Bronchial epithelial cell (primary cell): ENCODE results near the gene QSER1. TPM values are rescaled to one million over a fixed set of nuclear protein-coding genes. Genes with fewer than 3 reads are reported as not detected.

Experiments
- DNase-seq: peaks from one replicate; pipeline ENCODE4 v3.0.0-alpha.2; 2010; ENCODE audit warnings: low read depth
- FAIRE-seq: peaks from 2 replicates; lab custom pipeline; 2011; peaks lifted over from hg19 to GRCh38; lab: Jason Lieb, UNC
- H3K27me3 ChIP-seq: 2 replicates; pipeline ENCODE4 v1.5.1; 2011; ENCODE audit warnings: low read length; ENCODE audit not compliant: control insufficient read depth, insufficient read depth
- H3K36me3 ChIP-seq: 2 replicates; pipeline ENCODE4 v1.5.1; 2011; ENCODE audit warnings: low read length; ENCODE audit not compliant: control insufficient read depth, insufficient read depth
- H3K4me3 ChIP-seq: 2 replicates; pipeline ENCODE4 v1.5.1; 2011; ENCODE audit warnings: mild to moderate bottlenecking, low read depth, low read length, control low read depth
- total RNA-seq: library from RNA; depleted of rRNA; stranded (reverse); fragments of >200 nt; gene quantifications from 2 replicates; pipeline ENCODE4 v1.2.1, GENCODE V29; 2014
- TF ChIP-seq, protein P1 (sequence below): IDR thresholded peaks from 2 replicates; pipeline ENCODE4 v1.5.1; 2011; ENCODE audit warnings: mild to moderate bottlenecking, moderate library complexity, low read length, control low read depth, inconsistent platforms; ENCODE audit not compliant: insufficient read depth, severe bottlenecking

The QSER1 gene
- total RNA-seq, 1 donor from 2014 or later = 11.1 TPM

DNA sequence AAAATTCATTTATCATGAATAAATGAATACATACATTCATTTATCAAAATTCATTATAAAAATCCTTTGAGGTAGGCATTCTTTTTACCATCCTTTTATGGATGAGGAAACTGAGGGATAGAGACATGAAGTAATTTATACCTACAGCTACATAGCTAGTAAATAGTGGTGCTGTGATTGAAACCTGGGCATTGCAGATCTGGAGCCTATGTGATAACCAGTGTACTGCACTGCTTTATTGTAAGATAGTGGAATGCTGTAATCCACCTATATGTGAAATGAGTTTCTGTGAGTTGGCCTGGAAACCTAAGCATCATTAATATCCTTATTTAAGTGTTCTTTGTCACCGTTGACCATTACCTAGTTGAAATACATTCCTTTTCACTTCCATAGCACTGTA lies 4.5 kb downstream of the QSER1 start:
- FAIRE-seq (no peak), DNase-seq (no peak)
- Histone ChIP-seq H3K36me3 (no peaks in the 10 kb centered on the region), H3K27me3 (no peaks in the 10 kb centered on the region), H3K4me3 (no peak overlapping the region)
- TF ChIP-seq, protein P1, sequence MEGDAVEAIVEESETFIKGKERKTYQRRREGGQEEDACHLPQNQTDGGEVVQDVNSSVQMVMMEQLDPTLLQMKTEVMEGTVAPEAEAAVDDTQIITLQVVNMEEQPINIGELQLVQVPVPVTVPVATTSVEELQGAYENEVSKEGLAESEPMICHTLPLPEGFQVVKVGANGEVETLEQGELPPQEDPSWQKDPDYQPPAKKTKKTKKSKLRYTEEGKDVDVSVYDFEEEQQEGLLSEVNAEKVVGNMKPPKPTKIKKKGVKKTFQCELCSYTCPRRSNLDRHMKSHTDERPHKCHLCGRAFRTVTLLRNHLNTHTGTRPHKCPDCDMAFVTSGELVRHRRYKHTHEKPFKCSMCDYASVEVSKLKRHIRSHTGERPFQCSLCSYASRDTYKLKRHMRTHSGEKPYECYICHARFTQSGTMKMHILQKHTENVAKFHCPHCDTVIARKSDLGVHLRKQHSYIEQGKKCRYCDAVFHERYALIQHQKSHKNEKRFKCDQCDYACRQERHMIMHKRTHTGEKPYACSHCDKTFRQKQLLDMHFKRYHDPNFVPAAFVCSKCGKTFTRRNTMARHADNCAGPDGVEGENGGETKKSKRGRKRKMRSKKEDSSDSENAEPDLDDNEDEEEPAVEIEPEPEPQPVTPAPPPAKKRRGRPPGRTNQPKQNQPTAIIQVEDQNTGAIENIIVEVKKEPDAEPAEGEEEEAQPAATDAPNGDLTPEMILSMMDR = no peak

DNA sequence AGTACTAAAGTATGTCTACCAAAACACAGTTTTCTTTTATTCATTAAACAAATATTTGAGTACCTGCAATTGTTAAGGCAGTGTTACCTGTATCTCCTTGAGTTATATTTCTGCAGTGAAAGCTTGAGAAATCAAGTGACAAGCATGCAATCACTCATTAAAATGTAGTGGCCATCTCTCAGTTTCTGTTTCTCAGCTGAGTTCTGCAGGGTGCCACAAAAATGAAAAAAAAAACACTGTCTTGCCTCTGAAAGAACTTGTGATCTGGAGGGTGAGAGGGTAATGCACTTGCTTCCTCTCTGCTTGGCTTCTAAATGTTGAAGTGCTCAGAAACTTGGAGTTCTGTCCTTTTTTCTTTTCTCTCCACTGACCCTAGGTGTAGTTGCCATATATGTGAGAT lies 6.8 kb downstream of the QSER1 start:
- Histone ChIP-seq H3K36me3 (no peaks in the 10 kb centered on the region), H3K4me3 (no peak overlapping the region), H3K27me3 (no peaks in the 10 kb centered on the region)
- TF ChIP-seq, protein P1 = no peak
- no peak for DNase-seq
- FAIRE-seq = no peak

DNA sequence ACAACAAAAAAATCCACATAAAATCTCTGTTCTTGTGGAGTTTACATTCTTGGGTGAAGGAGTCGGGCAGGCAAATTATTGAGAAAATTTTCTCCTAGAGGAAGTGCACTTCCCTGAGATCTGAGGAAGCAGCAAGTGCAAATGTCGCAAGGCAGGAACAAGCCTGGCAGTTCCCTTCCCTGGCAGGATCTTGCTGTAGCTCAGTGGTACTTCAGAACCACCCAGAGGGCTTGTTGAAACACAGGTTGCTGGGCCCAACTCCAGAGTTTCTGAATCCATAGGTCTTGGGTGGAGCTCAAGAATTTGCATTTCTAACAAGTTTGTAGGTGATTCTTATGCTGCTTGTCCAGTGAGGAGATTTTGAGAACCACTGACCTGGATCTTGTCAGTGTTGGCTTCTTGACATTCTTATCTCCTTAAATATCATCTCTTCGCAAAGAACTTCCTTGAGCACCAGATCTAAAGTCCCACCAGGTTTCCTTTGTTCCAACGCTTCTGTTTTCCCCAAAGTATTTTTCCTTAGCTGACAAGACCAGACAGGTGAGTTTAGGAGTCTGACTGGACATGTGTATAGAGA lies 9.6 kb downstream of the QSER1 start:
- DNase-seq (peak; percentile 59), FAIRE-seq (peak; percentile 36)
- TF ChIP-seq, protein P1 = no peak
- Histone ChIP-seq H3K36me3 (no peaks in the 10 kb centered on the region), H3K4me3 (no peak overlapping the region), H3K27me3 (no peaks in the 10 kb centered on the region)

DNA sequence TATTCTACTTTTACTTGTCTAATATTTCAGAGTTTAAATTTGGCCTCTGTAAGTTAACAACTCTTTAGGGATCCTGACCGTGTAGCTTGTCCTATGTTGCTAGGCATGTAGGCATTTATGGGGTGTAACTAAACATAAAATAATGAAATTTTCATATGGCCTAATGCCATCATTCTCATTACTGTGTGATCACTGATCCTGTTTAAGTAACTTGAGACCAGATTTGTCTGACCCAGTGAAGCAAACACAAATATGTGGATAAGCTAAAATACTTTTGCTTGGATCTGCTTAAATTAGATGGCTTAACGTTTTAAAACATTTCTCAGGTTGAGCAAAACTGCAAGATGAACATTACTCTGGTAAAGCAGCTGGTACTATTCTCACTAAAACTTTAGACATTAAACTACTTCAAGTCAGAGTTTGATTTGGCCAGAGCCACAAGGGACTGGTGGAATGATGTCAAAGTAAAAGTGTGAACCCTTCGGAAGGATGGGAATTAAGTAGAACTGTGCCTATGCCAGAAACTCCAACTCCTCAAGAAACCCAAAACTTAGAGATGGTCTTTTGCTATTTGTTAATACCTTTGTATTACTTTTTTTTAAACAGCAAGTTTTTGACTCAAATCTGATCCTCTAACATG lies 12.5 kb downstream of the QSER1 start:
- DNase-seq (no peak), FAIRE-seq (no peak)
- Histone ChIP-seq H3K27me3 (no peaks in the 10 kb centered on the region), H3K4me3 (no peak overlapping the region), H3K36me3 (no peaks in the 10 kb centered on the region)
- TF ChIP-seq, protein P1 = no peak

DNA sequence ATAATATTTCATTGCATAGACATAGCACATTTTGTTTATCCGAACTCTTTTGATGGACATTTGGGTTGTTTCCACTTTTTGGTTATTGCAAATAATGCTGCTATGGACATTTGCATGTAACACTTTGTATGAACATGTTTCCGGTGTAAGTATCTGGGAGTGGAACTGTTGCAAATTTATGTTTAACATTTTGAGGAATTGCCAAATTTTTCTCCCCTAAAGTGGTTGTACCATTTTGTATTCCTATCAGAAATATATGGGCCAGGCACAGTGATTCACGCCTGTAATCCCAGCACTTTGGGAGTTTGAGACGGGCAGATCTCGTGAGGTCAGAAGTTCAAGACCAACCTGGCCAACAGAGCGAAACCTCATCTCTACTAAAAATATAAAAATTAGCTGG lies 16.0 kb downstream of the QSER1 start:
- TF ChIP-seq, protein P1 = no peak
- Histone ChIP-seq H3K27me3 (no peaks in the 10 kb centered on the region), H3K4me3 (no peak overlapping the region), H3K36me3 (no peaks in the 10 kb centered on the region)
- no peak for DNase-seq
- no peak for FAIRE-seq

DNA sequence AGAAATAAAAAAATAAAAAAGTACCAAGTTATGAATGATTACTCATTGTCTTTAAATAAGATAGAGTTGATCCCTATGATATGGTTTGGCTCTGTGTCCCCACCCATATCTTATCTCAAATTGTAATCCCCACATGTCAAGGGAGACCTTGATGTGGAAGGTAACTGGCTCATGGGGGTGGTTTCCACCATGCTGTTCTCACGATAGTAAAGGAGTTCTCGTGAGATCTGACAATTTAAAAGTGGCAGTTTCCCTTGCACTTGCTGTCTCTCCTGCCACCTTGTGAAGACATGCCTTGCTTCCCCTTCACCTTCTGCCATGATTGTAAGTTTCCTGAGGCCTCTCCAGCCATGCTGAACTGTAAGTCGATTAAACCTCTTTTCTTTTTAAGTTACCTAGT lies 18.8 kb downstream of the QSER1 start:
- TF ChIP-seq, protein P1 = no peak
- no peaks in the 10 kb centered on the region for H3K27me3 ChIP-seq
- no peak for FAIRE-seq
- DNase-seq = no peak
- H3K4me3 ChIP-seq = no peak overlapping the region
- H3K36me3 ChIP-seq = no peaks in the 10 kb centered on the region
